DOHH2 (cell line): Measurements from ENCODE around the gene ELOVL3.

Source experiments
- H3F3A ChIP-seq: fragments of 200-600 bp; sonication (generic), shearing (Covaris generic); 2 replicates; pipeline ENCODE4 v1.6.0; 2016; ENCODE audit warnings: antibody characterized with exemption, mild to moderate bottlenecking; ENCODE audit not compliant: control insufficient read depth, insufficient read depth
- H3K27ac ChIP-seq: fragments of 200-600 bp; sonication (generic); 2 replicates; pipeline ENCODE4 v1.5.1; 2014; ENCODE audit warnings: low read depth, mild to moderate bottlenecking, low read length, moderate library complexity
- H3K27me3 ChIP-seq: fragments of 200-600 bp; sonication (generic); 2 replicates; pipeline ENCODE4 v1.6.1; 2014; ENCODE audit warnings: mild to moderate bottlenecking, low read length, mixed read lengths; ENCODE audit not compliant: control insufficient read depth
- H3K36me3 ChIP-seq: fragments of 200-600 bp; sonication (generic); 2 replicates; pipeline ENCODE4 v1.6.1; 2014; ENCODE audit warnings: mild to moderate bottlenecking, low read length, moderate library complexity, mixed read lengths; ENCODE audit not compliant: control insufficient read depth
- H3K4me1 ChIP-seq: fragments of 200-600 bp; sonication (generic); 2 replicates; pipeline ENCODE4 v1.6.1; 2014; ENCODE audit warnings: mild to moderate bottlenecking, low read length, mixed read lengths; ENCODE audit not compliant: control insufficient read depth
- H3K4me2 ChIP-seq: fragments of 200-600 bp; sonication (generic); 2 replicates; pipeline ENCODE4 v1.6.0; 2014; ENCODE audit warnings: mild to moderate bottlenecking, low read length, moderate library complexity
- H3K4me3 ChIP-seq: fragments of 200-600 bp; sonication (generic); 2 replicates; pipeline ENCODE4 v1.5.1; 2014; ENCODE audit warnings: mild to moderate bottlenecking, low read length, mixed read lengths
- H3K79me2 ChIP-seq: fragments of 200-600 bp; sonication (generic); 2 replicates; pipeline ENCODE4 v1.6.1; 2014; ENCODE audit warnings: mild to moderate bottlenecking, low read length, mixed read lengths; ENCODE audit not compliant: control insufficient read depth
- H3K9me2 ChIP-seq: fragments of 200-600 bp; sonication (generic); replicated peaks from 2 replicates; pipeline ENCODE4 v1.6.1; 2014; ENCODE audit warnings: mild to moderate bottlenecking, low read length, mixed read lengths; ENCODE audit not compliant: control insufficient read depth
- H3K9me3 ChIP-seq: fragments of 200-600 bp; sonication (generic); 2 replicates; pipeline ENCODE4 v1.6.1; 2014; ENCODE audit warnings: antibody characterized with exemption, low read length, mixed read lengths; ENCODE audit not compliant: control insufficient read depth, insufficient read depth
- H4K20me1 ChIP-seq: fragments of 200-600 bp; sonication (generic); 2 replicates; pipeline ENCODE4 v1.6.0; 2014; ENCODE audit warnings: low read depth, mild to moderate bottlenecking, antibody characterized with exemption, low read length, moderate library complexity; ENCODE audit not compliant: control insufficient read depth, insufficient read depth
- EZH2phosphoT487 ChIP-seq: fragments of 200-600 bp; sonication (generic); IDR thresholded peaks from 2 replicates; pipeline ENCODE4 v1.6.1; 2017; ENCODE audit warnings: borderline replicate concordance, mild to moderate bottlenecking, antibody characterized with exemption, low read length, moderate library complexity, mixed read lengths
- TF ChIP-seq, protein P1 (sequence below): fragments of 200-600 bp; sonication (generic); IDR thresholded peaks from one replicate; pipeline ENCODE4 v1.5.1; 2014; ENCODE audit warnings: antibody characterized with exemption, mild to moderate bottlenecking, low read depth, low read length; ENCODE audit not compliant: poor library complexity, severe bottlenecking

ELOVL3 gene, protein sequence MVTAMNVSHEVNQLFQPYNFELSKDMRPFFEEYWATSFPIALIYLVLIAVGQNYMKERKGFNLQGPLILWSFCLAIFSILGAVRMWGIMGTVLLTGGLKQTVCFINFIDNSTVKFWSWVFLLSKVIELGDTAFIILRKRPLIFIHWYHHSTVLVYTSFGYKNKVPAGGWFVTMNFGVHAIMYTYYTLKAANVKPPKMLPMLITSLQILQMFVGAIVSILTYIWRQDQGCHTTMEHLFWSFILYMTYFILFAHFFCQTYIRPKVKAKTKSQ

DNA sequence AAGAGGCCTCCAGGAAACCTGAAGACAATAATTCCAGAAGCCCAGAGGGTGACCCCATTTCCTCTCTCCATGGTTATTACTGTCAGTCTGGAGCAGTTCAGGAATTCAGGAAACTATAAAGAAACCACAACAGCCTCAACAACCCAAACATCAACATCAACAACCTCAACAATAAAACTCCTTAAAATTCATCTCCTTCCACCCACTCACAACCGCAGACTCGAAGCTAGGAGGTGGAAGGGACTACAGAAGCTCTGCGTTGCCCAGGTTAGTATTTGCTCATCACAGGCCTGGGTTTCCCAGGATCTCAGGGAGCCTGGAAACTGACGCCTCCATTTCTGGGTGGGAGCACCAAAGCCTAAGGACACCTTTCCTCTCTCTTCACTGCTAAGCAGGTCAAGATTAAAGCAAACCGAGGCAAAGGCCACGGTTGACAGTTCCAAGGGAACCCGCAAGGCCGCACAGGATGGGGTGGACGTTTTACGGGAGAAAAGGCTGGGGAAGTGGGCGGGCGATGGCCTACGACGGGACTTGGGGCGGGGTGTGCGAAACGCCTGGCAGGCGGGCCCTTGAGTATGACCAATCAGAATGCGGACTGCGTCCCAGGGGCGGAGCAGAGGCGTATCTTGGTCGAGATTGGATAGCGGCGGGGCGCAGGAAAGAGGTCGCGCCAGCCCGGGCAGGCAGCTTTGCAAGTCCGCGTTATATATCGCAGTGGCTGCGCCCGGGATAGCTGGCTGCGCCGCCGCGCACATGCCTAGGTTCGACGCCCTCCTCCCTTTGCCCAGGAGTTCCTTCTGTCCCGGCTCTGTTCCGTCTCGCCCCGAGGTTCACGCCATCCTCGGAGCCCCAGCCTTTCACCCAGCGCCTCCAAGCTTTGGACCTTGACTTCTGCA is at the start of gene ELOVL3:
TSS of gene ELOVL3 (plus strand) at position 654 of the 896 bp plus-strand sequence. CDS start 250 bp downstream, outside the sequence.
- no peaks in the 10 kb centered on the region for H3K79me2 ChIP-seq
- H3K9me3 ChIP-seq, result no peaks in the 10 kb centered on the region
- no peaks in the 10 kb centered on the region for H3K36me3 ChIP-seq
- peaks cover 36% of the 10 kb centered on the region for H3K27me3 ChIP-seq
- peak within 1 kb of the TSS; percentile 30 for H3K4me2 ChIP-seq
- H3K4me1 ChIP-seq, result peaks cover 20% of the 10 kb centered on the region
- no peak within 1 kb of the TSS for H3K27ac ChIP-seq
- H3F3A ChIP-seq, result no peaks in the 10 kb centered on the region
- no peaks in the 10 kb centered on the region for H4K20me1 ChIP-seq
- no peak for TF ChIP-seq EZH2phosphoT487
- TF ChIP-seq, protein P1, sequence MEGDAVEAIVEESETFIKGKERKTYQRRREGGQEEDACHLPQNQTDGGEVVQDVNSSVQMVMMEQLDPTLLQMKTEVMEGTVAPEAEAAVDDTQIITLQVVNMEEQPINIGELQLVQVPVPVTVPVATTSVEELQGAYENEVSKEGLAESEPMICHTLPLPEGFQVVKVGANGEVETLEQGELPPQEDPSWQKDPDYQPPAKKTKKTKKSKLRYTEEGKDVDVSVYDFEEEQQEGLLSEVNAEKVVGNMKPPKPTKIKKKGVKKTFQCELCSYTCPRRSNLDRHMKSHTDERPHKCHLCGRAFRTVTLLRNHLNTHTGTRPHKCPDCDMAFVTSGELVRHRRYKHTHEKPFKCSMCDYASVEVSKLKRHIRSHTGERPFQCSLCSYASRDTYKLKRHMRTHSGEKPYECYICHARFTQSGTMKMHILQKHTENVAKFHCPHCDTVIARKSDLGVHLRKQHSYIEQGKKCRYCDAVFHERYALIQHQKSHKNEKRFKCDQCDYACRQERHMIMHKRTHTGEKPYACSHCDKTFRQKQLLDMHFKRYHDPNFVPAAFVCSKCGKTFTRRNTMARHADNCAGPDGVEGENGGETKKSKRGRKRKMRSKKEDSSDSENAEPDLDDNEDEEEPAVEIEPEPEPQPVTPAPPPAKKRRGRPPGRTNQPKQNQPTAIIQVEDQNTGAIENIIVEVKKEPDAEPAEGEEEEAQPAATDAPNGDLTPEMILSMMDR, result no peak
- no peak within 1 kb of the TSS for H3K4me3 ChIP-seq
- H3K9me2 ChIP-seq, result no peaks in the 10 kb centered on the region

DNA sequence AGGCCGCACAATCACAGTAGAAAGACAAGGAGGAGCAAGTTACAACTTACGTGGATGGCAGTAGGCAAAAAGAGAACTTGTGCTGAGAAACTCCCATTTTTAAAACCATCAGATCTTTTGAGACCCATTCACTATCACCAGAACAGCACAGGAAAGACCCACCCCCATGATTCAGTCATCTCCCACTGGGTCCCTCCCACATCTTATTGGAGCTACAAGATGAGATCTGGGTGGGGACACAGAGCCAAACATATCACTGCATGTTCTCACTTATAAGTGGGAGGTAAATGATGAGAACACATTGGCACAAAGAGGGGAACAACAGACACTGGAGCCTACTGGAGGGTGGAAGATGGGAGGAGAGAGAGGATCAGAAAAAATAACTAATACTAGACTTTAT is 41.5 kb upstream of the ELOVL3 start:
- Histone ChIP-seq H3K4me1 (no peaks in the 10 kb centered on the region), H3K4me3 (no peak overlapping the region), H3K36me3 (no peaks in the 10 kb centered on the region), H3F3A (no peaks in the 10 kb centered on the region), H3K9me2 (no peaks in the 10 kb centered on the region), H3K9me3 (peaks cover 8% of the 10 kb centered on the region; the same call in 1 of the 2 replicates), H3K4me2 (no peak overlapping the region), H4K20me1 (no peaks in the 10 kb centered on the region), H3K27ac (no peak overlapping the region), H3K79me2 (no peaks in the 10 kb centered on the region), H3K27me3 (no peaks in the 10 kb centered on the region)
- TF ChIP-seq, protein P1, result no peak
- TF ChIP-seq EZH2phosphoT487, result no peak

DNA sequence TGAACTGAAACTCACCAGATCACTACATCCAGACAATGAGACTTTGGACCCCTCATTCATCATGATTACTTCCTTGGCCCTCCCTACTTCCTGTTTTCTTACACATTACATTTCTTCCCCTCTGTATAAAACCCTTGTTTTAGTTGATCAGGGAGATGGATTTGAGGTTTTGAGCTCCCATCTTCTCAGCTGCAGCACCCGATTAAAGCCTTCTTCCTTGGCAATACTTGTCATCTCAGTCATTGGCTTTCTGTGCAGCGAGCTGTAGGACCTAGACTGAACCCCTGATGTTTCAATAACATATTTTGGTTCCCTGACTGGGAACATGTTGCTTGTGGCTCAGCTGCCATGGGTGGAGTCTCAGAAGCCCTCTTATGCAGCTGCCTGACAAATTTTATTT is 40.8 kb upstream of the ELOVL3 start:
- H3K9me2 ChIP-seq, result no peaks in the 10 kb centered on the region
- H3K36me3 ChIP-seq, result no peaks in the 10 kb centered on the region
- peaks cover 8% of the 10 kb centered on the region; the same call in 1 of the 2 replicates for H3K9me3 ChIP-seq
- H3K79me2 ChIP-seq, result no peaks in the 10 kb centered on the region
- H3K4me1 ChIP-seq, result no peaks in the 10 kb centered on the region
- H4K20me1 ChIP-seq, result no peaks in the 10 kb centered on the region
- no peaks in the 10 kb centered on the region for H3K27me3 ChIP-seq
- H3K4me2 ChIP-seq, result no peak overlapping the region
- no peak overlapping the region for H3K4me3 ChIP-seq
- H3K27ac ChIP-seq, result no peak overlapping the region
- TF ChIP-seq EZH2phosphoT487, result no peak
- TF ChIP-seq, protein P1, result no peak
- H3F3A ChIP-seq, result no peaks in the 10 kb centered on the region
